Stomach smooth muscle (tissue), 2 donors: ENCODE data around the gene FUT6.
A peak's percentile ranks its signal among the peaks of the same experiment; 100 is the strongest.

Source experiments
- H3K27ac ChIP-seq: one replicate; pipeline ENCODE4 v1.7.0; 2013; ENCODE audit warnings: mild to moderate bottlenecking, low read length, inconsistent platforms
- H3K27me3 ChIP-seq, 2 donors: one replicate each; pipeline ENCODE4 v1.7.0; 2013; ENCODE audit warnings: low read length in 2 of 2; ENCODE audit not compliant: insufficient read depth in 2 of 2, control insufficient read depth in 1 of 2
- H3K36me3 ChIP-seq, 2 donors: one replicate each; pipeline ENCODE4 v1.7.0; 2013; ENCODE audit warnings: low read length in 2 of 2; ENCODE audit not compliant: control insufficient read depth in 2 of 2, insufficient read depth in 2 of 2
- H3K4me1 ChIP-seq: one replicate; pipeline ENCODE4 v1.7.0; 2013; ENCODE audit warnings: low read length; ENCODE audit not compliant: control insufficient read depth, insufficient read depth
- H3K4me3 ChIP-seq, 2 donors: one replicate each; pipeline ENCODE4 v1.7.0; 2013; ENCODE audit warnings: low read length in 2 of 2
- H3K9ac ChIP-seq, 2 donors: one replicate each; pipeline ENCODE4 v1.7.0; 2013; ENCODE audit warnings: low read length in 2 of 2, mild to moderate bottlenecking in 1 of 2
- H3K9me3 ChIP-seq, 2 donors: one replicate each; pipeline ENCODE4 v1.7.0; 2013; ENCODE audit warnings: low read length in 2 of 2; ENCODE audit not compliant: control insufficient read depth in 2 of 2
- donor health status: healthy.
- donor health status: Pancreatic carcinoma.

FUT6 gene

GRCh38 chr19:5803752-5804515 lies 35.6 kb downstream of the FUT6 start:
- peak overlapping the region; percentile 29 to 38 for H3K9ac ChIP-seq
- H3K27ac ChIP-seq = peak overlapping the region; percentile 41
- peaks cover 28% of the 10 kb centered on the region for H3K4me1 ChIP-seq
- peak overlapping the region; percentile 19 to 67 for H3K4me3 ChIP-seq
- H3K9me3 ChIP-seq = no peaks in the 10 kb centered on the region
- H3K36me3 ChIP-seq = no peaks in the 10 kb centered on the region
- peaks cover 6 to 9% of the 10 kb centered on the region in 2 donors for H3K27me3 ChIP-seq

GRCh38 chr19:5803441-5803751 lies 36.1 kb downstream of the FUT6 start:
- Histone ChIP-seq H3K36me3 (no peaks in the 10 kb centered on the region), H3K9me3 (no peaks in the 10 kb centered on the region), H3K27me3 (peaks cover 6 to 9% of the 10 kb centered on the region in 2 donors), H3K27ac (no peak overlapping the region), H3K4me1 (peaks cover 28% of the 10 kb centered on the region), H3K9ac (peak overlapping the region in 1 of 2 donors; percentile 29), H3K4me3 (peak overlapping the region; percentile 5 to 67)

- Histone ChIP-seq H3K9me3 (no peaks in the 10 kb centered on the region), H3K27ac (no peak overlapping the region), H3K36me3 (no peaks in the 10 kb centered on the region), H3K4me3 (no peak overlapping the region), H3K4me1 (peaks cover 28% of the 10 kb centered on the region), H3K27me3 (peaks cover 6 to 9% of the 10 kb centered on the region in 2 donors), H3K9ac (no peak overlapping the region)
These were observed 37.5 kb downstream of the FUT6 start for GRCh38 chr19:5801796-5802619.

- Histone ChIP-seq H3K4me3 (no peak overlapping the region), H3K9ac (no peak overlapping the region), H3K4me1 (peaks cover 21% of the 10 kb centered on the region), H3K27me3 (peaks cover 6 to 9% of the 10 kb centered on the region in 2 donors), H3K27ac (no peak overlapping the region), H3K9me3 (no peaks in the 10 kb centered on the region), H3K36me3 (no peaks in the 10 kb centered on the region)
These were observed 38.9 kb downstream of the FUT6 start for GRCh38 chr19:5800361-5801270.

GRCh38 chr19:5799247-5800241 lies 40.0 kb downstream of the FUT6 start:
- Histone ChIP-seq H3K27ac (no peak overlapping the region), H3K9me3 (no peaks in the 10 kb centered on the region)

GRCh38 chr19:5798244-5798643 lies 41.3 kb downstream of the FUT6 start:
- H3K27ac ChIP-seq = no peak overlapping the region
- no peaks in the 10 kb centered on the region for H3K36me3 ChIP-seq
- H3K4me1 ChIP-seq = peaks cover 7% of the 10 kb centered on the region
- H3K9ac ChIP-seq = no peak overlapping the region
- H3K27me3 ChIP-seq = peaks cover 0 to 6% of the 10 kb centered on the region in 2 donors
- H3K9me3 ChIP-seq = no peaks in the 10 kb centered on the region
- no peak overlapping the region for H3K4me3 ChIP-seq

More at GRCh38 chr19:5799247-5800241, 40.0 kb downstream of the FUT6 start:
- Histone ChIP-seq H3K27me3 (peaks cover 6 to 8% of the 10 kb centered on the region in 2 donors), H3K36me3 (no peaks in the 10 kb centered on the region), H3K4me1 (peaks cover 18% of the 10 kb centered on the region), H3K4me3 (no peak overlapping the region), H3K9ac (no peak overlapping the region)

GRCh38 chr19:5795382-5795919 lies 44.1 kb downstream of the FUT6 start:
- Histone ChIP-seq H3K27ac (no peak overlapping the region), H3K4me1 (peaks cover 3% of the 10 kb centered on the region)

GRCh38 chr19:5793188-5793587 lies 46.3 kb downstream of the FUT6 start:
- Histone ChIP-seq H3K4me3 (no peak overlapping the region), H3K9me3 (no peaks in the 10 kb centered on the region), H3K27ac (no peak overlapping the region), H3K27me3 (no peaks in the 10 kb centered on the region), H3K9ac (no peak overlapping the region), H3K4me1 (peaks cover 6% of the 10 kb centered on the region), H3K36me3 (peaks cover 9 to 12% of the 10 kb centered on the region in 2 donors)

More at GRCh38 chr19:5795382-5795919, 44.1 kb downstream of the FUT6 start:
- no peaks in the 10 kb centered on the region for H3K36me3 ChIP-seq
- no peaks in the 10 kb centered on the region for H3K9me3 ChIP-seq
- H3K4me3 ChIP-seq = no peak overlapping the region
- peaks cover 0 to 2% of the 10 kb centered on the region in 2 donors for H3K27me3 ChIP-seq
- H3K9ac ChIP-seq = no peak overlapping the region

- H3K4me1 ChIP-seq = peaks cover 6% of the 10 kb centered on the region
- no peaks in the 10 kb centered on the region for H3K27me3 ChIP-seq
- no peak overlapping the region for H3K27ac ChIP-seq
- H3K9ac ChIP-seq = no peak overlapping the region
- no peak overlapping the region for H3K4me3 ChIP-seq
- H3K9me3 ChIP-seq = no peaks in the 10 kb centered on the region
- peaks cover 19 to 21% of the 10 kb centered on the region in 2 donors for H3K36me3 ChIP-seq
These were observed 47.3 kb downstream of the FUT6 start for GRCh38 chr19:5792224-5792623.
